ENCODE measurements around the gene PCTP. TPM values are rescaled to one million over a fixed set of nuclear protein-coding genes. Genes with fewer than 3 reads are reported as not detected.

PCTP gene
- total and polyA plus RNA-seq, 9 of the 15 experiments (the other 6 are each of a cell fraction or from before 2014, with no cell fraction given): 10.9 to 62.3 (median 41.2) TPM

DNA sequence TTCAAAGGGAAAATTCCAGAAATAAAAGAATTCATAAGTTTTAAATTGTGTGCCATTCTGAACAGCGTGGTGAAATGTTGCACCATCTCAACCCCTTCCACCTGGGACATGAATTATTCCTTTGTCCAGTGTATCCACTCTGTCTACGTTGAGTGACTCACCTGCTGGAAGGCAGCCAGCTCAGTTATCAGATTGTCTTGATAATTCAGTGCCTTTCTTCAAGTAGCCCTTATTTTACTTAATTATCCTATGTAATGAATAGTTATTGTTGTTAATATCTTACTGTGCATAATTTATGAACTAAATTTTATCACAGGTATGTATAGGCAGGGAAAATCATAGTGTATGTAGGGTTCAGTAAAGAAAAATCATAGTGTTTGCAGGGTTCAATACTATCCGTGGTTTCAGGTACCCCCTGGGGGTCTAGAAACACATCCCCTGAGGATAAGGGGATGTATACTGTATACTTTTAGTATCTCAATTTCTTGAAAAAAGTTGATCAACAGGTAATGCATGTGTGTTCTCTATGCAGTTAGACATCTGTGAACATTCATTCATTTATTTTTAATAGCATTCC lies 7.7 kb upstream of the PCTP start (continued):
- TF ChIP-seq, protein P1, sequence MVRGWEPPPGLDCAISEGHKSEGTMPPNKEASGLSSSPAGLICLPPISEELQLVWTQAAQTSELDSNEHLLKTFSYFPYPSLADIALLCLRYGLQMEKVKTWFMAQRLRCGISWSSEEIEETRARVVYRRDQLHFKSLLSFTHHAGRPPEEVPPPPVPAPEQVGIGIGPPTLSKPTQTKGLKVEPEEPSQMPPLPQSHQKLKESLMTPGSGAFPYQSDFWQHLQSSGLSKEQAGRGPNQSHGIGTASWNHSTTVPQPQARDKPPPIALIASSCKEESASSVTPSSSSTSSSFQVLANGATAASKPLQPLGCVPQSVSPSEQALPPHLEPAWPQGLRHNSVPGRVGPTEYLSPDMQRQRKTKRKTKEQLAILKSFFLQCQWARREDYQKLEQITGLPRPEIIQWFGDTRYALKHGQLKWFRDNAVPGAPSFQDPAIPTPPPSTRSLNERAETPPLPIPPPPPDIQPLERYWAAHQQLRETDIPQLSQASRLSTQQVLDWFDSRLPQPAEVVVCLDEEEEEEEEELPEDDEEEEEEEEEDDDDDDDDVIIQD (CRISPR knock-in tag; IDR thresholded peaks at IDR 0.05): no peak
- TF ChIP-seq TBL1XR1 (IDR thresholded peaks at IDR 0.05; ENCODE audit: low read length in 2 of 2) (no peak), PHF8 (IDR thresholded peaks at IDR 0.05; ENCODE audit: borderline replicate concordance, low read length) (no peak), ZNF717 (CRISPR knock-in tag; IDR thresholded peaks at IDR 0.05) (no peak), PURB (CRISPR knock-in tag; IDR thresholded peaks at IDR 0.05; ENCODE audit: low read depth) (no peak), CTBP1 (IDR thresholded peaks at IDR 0.05; ENCODE audit: borderline replicate concordance) (0 out of 2 replicates have a peak, but pooled peaks have one; percentile 25), YY1 (IDR thresholded peaks at IDR 0.05; ENCODE audit: borderline replicate concordance in 1 of 3, control insufficient read depth in 1 of 3, extremely low read depth in 1 of 3, insufficient read depth in 3 of 3, insufficient read length in 1 of 3, insufficient replicate concordance in 2 of 3, low read depth in 1 of 3, low read length in 2 of 3) (no peak), SRSF7 (optimal IDR thresholded peaks at IDR 0.05; ENCODE audit: low read depth, low read length) (no peak), CXXC5 (CRISPR knock-in tag; IDR thresholded peaks at IDR 0.05) (no peak)
- TF ChIP-seq, protein P2, sequence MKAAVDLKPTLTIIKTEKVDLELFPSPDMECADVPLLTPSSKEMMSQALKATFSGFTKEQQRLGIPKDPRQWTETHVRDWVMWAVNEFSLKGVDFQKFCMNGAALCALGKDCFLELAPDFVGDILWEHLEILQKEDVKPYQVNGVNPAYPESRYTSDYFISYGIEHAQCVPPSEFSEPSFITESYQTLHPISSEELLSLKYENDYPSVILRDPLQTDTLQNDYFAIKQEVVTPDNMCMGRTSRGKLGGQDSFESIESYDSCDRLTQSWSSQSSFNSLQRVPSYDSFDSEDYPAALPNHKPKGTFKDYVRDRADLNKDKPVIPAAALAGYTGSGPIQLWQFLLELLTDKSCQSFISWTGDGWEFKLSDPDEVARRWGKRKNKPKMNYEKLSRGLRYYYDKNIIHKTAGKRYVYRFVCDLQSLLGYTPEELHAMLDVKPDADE (conservative IDR thresholded peaks at IDR 0.05; ENCODE audit: control insufficient read depth, low read depth, low read length): no peak
- TF ChIP-seq, protein P3, sequence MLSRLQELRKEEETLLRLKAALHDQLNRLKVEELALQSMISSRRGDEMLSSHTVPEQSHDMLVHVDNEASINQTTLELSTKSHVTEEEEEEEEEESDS (CRISPR knock-in tag; IDR thresholded peaks at IDR 0.05): no peak
- TF ChIP-seq, protein P4, sequence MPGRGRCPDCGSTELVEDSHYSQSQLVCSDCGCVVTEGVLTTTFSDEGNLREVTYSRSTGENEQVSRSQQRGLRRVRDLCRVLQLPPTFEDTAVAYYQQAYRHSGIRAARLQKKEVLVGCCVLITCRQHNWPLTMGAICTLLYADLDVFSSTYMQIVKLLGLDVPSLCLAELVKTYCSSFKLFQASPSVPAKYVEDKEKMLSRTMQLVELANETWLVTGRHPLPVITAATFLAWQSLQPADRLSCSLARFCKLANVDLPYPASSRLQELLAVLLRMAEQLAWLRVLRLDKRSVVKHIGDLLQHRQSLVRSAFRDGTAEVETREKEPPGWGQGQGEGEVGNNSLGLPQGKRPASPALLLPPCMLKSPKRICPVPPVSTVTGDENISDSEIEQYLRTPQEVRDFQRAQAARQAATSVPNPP (IDR thresholded peaks at IDR 0.05; ENCODE audit: borderline replicate concordance, insufficient read depth, insufficient read length): no peak
- TF ChIP-seq, protein P5, sequence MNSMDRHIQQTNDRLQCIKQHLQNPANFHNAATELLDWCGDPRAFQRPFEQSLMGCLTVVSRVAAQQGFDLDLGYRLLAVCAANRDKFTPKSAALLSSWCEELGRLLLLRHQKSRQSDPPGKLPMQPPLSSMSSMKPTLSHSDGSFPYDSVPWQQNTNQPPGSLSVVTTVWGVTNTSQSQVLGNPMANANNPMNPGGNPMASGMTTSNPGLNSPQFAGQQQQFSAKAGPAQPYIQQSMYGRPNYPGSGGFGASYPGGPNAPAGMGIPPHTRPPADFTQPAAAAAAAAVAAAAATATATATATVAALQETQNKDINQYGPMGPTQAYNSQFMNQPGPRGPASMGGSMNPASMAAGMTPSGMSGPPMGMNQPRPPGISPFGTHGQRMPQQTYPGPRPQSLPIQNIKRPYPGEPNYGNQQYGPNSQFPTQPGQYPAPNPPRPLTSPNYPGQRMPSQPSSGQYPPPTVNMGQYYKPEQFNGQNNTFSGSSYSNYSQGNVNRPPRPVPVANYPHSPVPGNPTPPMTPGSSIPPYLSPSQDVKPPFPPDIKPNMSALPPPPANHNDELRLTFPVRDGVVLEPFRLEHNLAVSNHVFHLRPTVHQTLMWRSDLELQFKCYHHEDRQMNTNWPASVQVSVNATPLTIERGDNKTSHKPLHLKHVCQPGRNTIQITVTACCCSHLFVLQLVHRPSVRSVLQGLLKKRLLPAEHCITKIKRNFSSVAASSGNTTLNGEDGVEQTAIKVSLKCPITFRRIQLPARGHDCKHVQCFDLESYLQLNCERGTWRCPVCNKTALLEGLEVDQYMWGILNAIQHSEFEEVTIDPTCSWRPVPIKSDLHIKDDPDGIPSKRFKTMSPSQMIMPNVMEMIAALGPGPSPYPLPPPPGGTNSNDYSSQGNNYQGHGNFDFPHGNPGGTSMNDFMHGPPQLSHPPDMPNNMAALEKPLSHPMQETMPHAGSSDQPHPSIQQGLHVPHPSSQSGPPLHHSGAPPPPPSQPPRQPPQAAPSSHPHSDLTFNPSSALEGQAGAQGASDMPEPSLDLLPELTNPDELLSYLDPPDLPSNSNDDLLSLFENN (IDR thresholded peaks at IDR 0.05; ENCODE audit: low read depth in 2 of 2, low read length in 2 of 2): no peak
- TF ChIP-seq, protein P6, sequence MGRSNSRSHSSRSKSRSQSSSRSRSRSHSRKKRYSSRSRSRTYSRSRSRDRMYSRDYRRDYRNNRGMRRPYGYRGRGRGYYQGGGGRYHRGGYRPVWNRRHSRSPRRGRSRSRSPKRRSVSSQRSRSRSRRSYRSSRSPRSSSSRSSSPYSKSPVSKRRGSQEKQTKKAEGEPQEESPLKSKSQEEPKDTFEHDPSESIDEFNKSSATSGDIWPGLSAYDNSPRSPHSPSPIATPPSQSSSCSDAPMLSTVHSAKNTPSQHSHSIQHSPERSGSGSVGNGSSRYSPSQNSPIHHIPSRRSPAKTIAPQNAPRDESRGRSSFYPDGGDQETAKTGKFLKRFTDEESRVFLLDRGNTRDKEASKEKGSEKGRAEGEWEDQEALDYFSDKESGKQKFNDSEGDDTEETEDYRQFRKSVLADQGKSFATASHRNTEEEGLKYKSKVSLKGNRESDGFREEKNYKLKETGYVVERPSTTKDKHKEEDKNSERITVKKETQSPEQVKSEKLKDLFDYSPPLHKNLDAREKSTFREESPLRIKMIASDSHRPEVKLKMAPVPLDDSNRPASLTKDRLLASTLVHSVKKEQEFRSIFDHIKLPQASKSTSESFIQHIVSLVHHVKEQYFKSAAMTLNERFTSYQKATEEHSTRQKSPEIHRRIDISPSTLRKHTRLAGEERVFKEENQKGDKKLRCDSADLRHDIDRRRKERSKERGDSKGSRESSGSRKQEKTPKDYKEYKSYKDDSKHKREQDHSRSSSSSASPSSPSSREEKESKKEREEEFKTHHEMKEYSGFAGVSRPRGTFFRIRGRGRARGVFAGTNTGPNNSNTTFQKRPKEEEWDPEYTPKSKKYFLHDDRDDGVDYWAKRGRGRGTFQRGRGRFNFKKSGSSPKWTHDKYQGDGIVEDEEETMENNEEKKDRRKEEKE (IDR thresholded peaks at IDR 0.05; ENCODE audit: borderline replicate concordance in 1 of 2, control insufficient read depth in 1 of 2, low read depth in 2 of 2, low read length in 1 of 2): no peak
